ENCODE data around the gene TANGO2.

DNA sequence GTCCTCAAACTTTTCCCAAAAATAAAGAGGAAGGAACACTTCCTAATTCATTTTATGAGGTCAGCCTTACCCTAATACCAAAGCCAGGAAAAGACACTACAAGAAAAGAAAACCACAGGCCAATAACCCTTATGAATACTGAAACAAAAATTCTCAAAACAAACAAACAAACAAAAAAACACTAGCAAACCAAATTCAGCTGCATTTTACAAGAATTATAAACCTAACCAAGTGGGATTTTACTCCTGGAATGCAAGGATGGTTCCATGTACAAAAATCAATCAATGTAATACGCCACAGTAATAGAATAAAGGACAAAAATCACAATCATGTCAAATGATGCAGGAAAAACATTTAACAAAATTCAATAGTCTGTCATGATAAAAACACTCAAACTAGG is 17.6 kb upstream of the TANGO2 start:
- TF ChIP-seq, protein P1, sequence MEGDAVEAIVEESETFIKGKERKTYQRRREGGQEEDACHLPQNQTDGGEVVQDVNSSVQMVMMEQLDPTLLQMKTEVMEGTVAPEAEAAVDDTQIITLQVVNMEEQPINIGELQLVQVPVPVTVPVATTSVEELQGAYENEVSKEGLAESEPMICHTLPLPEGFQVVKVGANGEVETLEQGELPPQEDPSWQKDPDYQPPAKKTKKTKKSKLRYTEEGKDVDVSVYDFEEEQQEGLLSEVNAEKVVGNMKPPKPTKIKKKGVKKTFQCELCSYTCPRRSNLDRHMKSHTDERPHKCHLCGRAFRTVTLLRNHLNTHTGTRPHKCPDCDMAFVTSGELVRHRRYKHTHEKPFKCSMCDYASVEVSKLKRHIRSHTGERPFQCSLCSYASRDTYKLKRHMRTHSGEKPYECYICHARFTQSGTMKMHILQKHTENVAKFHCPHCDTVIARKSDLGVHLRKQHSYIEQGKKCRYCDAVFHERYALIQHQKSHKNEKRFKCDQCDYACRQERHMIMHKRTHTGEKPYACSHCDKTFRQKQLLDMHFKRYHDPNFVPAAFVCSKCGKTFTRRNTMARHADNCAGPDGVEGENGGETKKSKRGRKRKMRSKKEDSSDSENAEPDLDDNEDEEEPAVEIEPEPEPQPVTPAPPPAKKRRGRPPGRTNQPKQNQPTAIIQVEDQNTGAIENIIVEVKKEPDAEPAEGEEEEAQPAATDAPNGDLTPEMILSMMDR (IDR thresholded peaks at IDR 0.05) = no peak
- no peak for TF ChIP-seq POLR2A (IDR thresholded peaks at IDR 0.05)
